ENCODE data around the gene MBP.
"Not testable (repeated sequence)": the region's sequence is repeated elsewhere in the genome, so short reads cannot be mapped to it uniquely, and the experiment has no call there.

MBP gene

GRCh38 chr18:77043541-77044280 is 88.9 kb downstream of the MBP start:
- DNase-seq: no peak

- no peak for DNase-seq
Observed at GRCh38 chr18:77042583-77042982, 90.0 kb downstream of the MBP start.

- no peak for DNase-seq
Observed at GRCh38 chr18:77039196-77040130, 93.1 kb downstream of the MBP start.

- no peak for DNase-seq
Observed at GRCh38 chr18:77038182-77038858, 94.3 kb downstream of the MBP start.

- no peak for DNase-seq
Observed at GRCh38 chr18:77037567-77037966, 95.0 kb downstream of the MBP start.

GRCh38 chr18:77035380-77036187 is 97.0 kb downstream of the MBP start:
- no peak for DNase-seq

GRCh38 chr18:77033575-77033974 is 99.0 kb downstream of the MBP start:
- DNase-seq: no peak

GRCh38 chr18:77032181-77032701 is 100.3 kb downstream of the MBP start:
- DNase-seq: no peak

- no peak for DNase-seq
Observed at GRCh38 chr18:77031662-77032061, 100.9 kb downstream of the MBP start.

- no peak for DNase-seq
Observed at GRCh38 chr18:77030201-77030600, 102.4 kb downstream of the MBP start.

- no peak for DNase-seq
Observed at GRCh38 chr18:77025831-77026363, 106.7 kb downstream of the MBP start.

GRCh38 chr18:77025123-77025522 is 107.5 kb downstream of the MBP start:
- DNase-seq: no peak

GRCh38 chr18:77024476-77024875 is 108.1 kb downstream of the MBP start:
- no peak for DNase-seq

GRCh38 chr18:77023102-77023782 is 109.3 kb downstream of the MBP start:
- DNase-seq: no peak

- DNase-seq: no peak
Observed at GRCh38 chr18:77022556-77022955, 110.0 kb downstream of the MBP start.

GRCh38 chr18:77022116-77022515 is 110.5 kb downstream of the MBP start:
- no peak for DNase-seq

GRCh38 chr18:77021478-77021877 is 111.1 kb downstream of the MBP start:
- DNase-seq: not testable (repeated sequence)

- no peak for DNase-seq
Observed at GRCh38 chr18:77021075-77021474, 111.5 kb downstream of the MBP start.

- no peak for DNase-seq
Observed at GRCh38 chr18:77020561-77020960, 112.0 kb downstream of the MBP start.

- no peak for DNase-seq
Observed at GRCh38 chr18:77019641-77020040, 112.9 kb downstream of the MBP start.

GRCh38 chr18:77018650-77019049 is 113.9 kb downstream of the MBP start:
- DNase-seq: not testable (repeated sequence)
